Choroid plexus epithelial cell (primary cell): ENCODE results near the gene TOMM20.
"Not testable (repeated sequence)": the region's sequence is repeated elsewhere in the genome, so short reads cannot be mapped to it uniquely, and the experiment has no call there.

Experiments
- DNase-seq: peaks from one replicate; pipeline ENCODE4 v3.0.0-alpha.2; 2010; ENCODE audit warnings: low read depth
- H3K4me3 ChIP-seq: 2 replicates; pipeline ENCODE4 v1.5.1; 2011; ENCODE audit warnings: low read depth, mild to moderate bottlenecking, control low read depth, low read length, moderate library complexity
- CTCF ChIP-seq: conservative IDR thresholded peaks from 2 replicates; pipeline ENCODE4 v1.5.1; 2011; ENCODE audit warnings: low read depth, mild to moderate bottlenecking, control low read depth, inconsistent platforms, low read length, moderate library complexity

Gene TOMM20

GRCh38 chr1:235098547-235098946 lies 30.1 kb downstream of the TOMM20 start:
- no peak overlapping the region for H3K4me3 ChIP-seq
- no peak for DNase-seq
- no peak for TF ChIP-seq CTCF

GRCh38 chr1:235097501-235097900 lies 31.1 kb downstream of the TOMM20 start:
- not testable (repeated sequence) for DNase-seq

GRCh38 chr1:235095938-235096562 lies 32.6 kb downstream of the TOMM20 start:
- TF ChIP-seq CTCF = no peak
- DNase-seq = peak; percentile 22
- no peak overlapping the region for H3K4me3 ChIP-seq

More at GRCh38 chr1:235097501-235097900, 31.1 kb downstream of the TOMM20 start:
- not testable (repeated sequence) for H3K4me3 ChIP-seq

GRCh38 chr1:235093696-235094592 lies 34.7 kb downstream of the TOMM20 start:
- H3K4me3 ChIP-seq = peak overlapping the region; percentile 32
- TF ChIP-seq CTCF = peak; percentile 93

GRCh38 chr1:235093013-235093695 lies 35.5 kb downstream of the TOMM20 start:
- peak overlapping the region; percentile 32 for H3K4me3 ChIP-seq
- peak; percentile 64 for TF ChIP-seq CTCF
- DNase-seq = peak; percentile 86

More at GRCh38 chr1:235093696-235094592, 34.7 kb downstream of the TOMM20 start:
- DNase-seq = peak; percentile 75

- DNase-seq, H3K4me3 ChIP-seq: not testable (repeated sequence)
Observed at GRCh38 chr1:235092415-235092814, 36.2 kb downstream of the TOMM20 start.

GRCh38 chr1:235092045-235092406 lies 36.6 kb downstream of the TOMM20 start:
- not testable (repeated sequence) for H3K4me3 ChIP-seq, DNase-seq

- DNase-seq, H3K4me3 ChIP-seq: not testable (repeated sequence)
Observed at GRCh38 chr1:235091319-235092044, 37.2 kb downstream of the TOMM20 start.
